ENCODE measurements around the gene ADRB2. TPM values are rescaled to one million over a fixed set of nuclear protein-coding genes. Genes with fewer than 3 reads are reported as not detected.
"Not testable (repeated sequence)": the region's sequence is repeated elsewhere in the genome, so short reads cannot be mapped to it uniquely, and the experiment has no call there.

Gene ADRB2
- 1 to 10 TPM in 8 of 10 donors, under 1 TPM in 2; 0.86 to 2.2 (median 1.4) TPM for polyA plus RNA-seq (ENCODE audit: insufficient read length in 10 of 10)
- long read RNA-seq, donor 1 = 0 reads
- long read RNA-seq, donor 2, partial matches to known transcripts = 0 of 3 reads
- long read RNA-seq, donor 2, other reads (novel, unspliced or antisense) = 0 of 3 reads
- long read RNA-seq, donor 3 = 0 reads
- long read RNA-seq, donor 4 = 0 reads
- long read RNA-seq, donor 5, partial matches to known transcripts = 0 of 1 reads
- long read RNA-seq, donor 5, other reads (novel, unspliced or antisense) = 0 of 1 reads
- long read RNA-seq, donor 6, partial matches to known transcripts = 0 of 4 reads
- long read RNA-seq, donor 6, other reads (novel, unspliced or antisense) = 0 of 4 reads
- long read RNA-seq, donor 7, partial matches to known transcripts = 0 of 1 reads
- long read RNA-seq, donor 7, other reads (novel, unspliced or antisense) = 0 of 1 reads
- long read RNA-seq, donor 8 = 0 reads
- long read RNA-seq, donor 9, partial matches to known transcripts = 0 of 1 reads
- long read RNA-seq, donor 9, other reads (novel, unspliced or antisense) = 0 of 1 reads

DNA sequence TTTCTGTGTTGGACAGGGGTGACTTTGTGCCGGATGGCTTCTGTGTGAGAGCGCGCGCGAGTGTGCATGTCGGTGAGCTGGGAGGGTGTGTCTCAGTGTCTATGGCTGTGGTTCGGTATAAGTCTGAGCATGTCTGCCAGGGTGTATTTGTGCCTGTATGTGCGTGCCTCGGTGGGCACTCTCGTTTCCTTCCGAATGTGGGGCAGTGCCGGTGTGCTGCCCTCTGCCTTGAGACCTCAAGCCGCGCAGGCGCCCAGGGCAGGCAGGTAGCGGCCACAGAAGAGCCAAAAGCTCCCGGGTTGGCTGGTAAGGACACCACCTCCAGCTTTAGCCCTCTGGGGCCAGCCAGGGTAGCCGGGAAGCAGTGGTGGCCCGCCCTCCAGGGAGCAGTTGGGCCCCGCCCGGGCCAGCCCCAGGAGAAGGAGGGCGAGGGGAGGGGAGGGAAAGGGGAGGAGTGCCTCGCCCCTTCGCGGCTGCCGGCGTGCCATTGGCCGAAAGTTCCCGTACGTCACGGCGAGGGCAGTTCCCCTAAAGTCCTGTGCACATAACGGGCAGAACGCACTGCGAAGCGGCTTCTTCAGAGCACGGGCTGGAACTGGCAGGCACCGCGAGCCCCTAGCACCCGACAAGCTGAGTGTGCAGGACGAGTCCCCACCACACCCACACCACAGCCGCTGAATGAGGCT, at the start of gene ADRB2:
ADRB2 (plus strand) TSS at position 559 of the 686 bp plus-strand sequence. CDS start 221 bp downstream, outside the sequence.
- DNase-seq = peak; percentile 87 to 94 (median 88)

DNA sequence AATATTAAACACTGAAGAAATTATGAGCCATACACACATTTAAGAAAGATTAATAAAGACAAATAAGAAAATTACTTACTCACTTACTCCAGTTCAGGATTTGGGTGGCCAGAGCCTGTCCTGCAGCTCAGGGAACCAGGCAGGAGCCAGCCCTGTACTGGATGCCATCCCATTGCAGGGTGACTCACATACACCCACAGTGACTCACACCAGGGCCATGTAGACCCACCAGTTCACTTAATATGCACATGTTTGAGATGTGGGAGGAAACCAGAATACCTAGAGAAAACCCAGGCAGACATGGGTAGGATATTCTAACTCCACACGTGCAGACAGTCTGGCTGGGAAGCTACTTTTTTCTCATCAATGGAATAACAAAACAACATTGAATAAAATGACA, 49.6 kb upstream of the ADRB2 start:
- peak in 1 of 3 donors; percentile 19 for DNase-seq

DNA sequence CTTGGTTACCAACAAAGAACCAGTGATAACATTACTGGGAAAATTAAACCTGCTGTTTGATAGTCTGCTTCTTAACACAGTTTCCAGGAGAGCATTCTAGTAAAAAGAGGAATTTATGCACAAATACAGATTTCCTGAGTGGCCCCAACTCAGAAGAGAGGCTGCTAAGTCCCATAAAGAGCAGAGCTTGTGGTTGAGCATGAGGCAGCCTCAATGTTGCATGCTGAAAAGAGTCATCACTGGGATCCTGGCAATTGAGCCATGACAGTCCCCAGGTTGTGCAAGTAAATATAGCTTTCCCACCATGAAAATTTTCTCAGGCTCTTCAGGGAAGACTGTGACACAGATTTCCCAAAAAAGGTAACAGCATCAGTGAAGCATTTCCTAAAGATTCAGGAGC, 47.5 kb upstream of the ADRB2 start:
- no peak for DNase-seq

DNA sequence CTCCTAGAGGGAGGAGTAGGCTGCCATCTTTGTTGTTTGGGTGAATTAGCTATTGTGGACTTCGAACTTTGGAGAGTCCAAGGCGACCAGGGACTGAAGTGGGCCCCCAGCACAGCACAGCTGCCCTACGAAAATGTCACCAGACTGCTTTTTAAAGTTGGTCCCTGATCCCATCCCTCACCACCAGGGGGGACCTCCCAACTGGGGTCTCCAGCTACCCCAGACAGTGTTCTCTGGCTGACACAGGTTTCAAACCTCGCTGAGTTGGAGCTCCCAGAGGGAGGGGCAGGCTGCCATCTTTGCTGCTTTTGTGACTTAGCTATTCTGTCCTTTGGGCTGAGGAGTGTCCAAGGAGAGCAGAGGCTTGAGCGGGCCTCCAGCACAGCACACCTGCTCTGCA, 45.7 kb upstream of the ADRB2 start:
- DNase-seq = no peak

DNA sequence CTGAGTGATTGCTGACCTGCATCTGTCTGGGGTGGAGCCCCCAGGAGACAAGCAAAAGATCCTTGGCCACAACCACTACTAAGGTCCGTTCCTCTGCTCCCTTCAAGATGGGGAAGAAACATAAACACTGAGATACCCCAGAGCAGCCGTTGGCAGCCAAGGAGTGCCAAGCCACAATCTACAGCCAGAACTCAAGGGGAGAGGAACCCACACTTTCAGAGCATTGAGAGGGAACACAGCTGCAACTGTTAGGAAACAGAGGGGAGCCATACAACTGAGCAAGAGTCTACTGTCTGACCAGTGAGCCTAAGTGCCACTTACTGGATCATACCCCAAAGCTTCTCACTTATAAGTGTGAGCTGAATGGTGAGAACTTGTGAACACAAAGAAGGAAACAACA, 44.6 kb upstream of the ADRB2 start:
- DNase-seq = no peak

DNA sequence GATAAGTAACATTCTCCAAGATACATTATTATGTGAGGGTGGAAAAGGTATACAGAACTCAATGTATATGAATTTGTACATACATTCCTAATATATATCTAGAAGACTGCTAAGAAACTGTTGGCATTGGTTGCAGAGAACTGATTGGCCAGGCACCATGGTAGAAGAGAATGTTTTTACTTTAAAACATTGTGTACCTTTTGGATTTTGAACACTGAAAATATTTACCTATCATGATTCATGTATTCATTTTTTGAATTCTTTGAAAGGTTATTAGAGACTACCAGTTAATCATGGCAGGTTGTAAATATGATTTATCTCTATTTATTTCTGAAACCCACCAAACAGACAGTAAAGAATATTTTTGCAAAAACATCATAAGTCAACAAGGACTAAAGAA, 41.2 kb upstream of the ADRB2 start:
- no peak for DNase-seq

DNA sequence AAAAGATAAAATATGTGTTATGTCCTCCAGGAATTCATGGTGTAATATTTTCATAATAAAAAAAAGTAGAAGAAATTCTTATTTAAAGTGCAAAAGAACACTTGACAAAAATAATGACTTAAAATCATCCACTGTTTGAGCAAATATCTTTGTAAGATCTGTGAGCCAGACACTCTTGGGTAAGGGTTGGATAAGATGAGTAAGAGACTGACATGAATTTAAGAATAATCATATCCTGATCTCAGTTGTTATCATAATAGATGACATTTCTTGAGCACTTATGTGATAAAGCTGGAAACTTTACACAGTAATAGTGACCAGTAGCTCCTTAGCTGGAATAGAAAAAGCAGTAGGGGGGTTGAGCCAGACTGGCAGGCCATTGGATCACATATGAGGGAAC, 40.0 kb upstream of the ADRB2 start:
- no peak for DNase-seq

DNA sequence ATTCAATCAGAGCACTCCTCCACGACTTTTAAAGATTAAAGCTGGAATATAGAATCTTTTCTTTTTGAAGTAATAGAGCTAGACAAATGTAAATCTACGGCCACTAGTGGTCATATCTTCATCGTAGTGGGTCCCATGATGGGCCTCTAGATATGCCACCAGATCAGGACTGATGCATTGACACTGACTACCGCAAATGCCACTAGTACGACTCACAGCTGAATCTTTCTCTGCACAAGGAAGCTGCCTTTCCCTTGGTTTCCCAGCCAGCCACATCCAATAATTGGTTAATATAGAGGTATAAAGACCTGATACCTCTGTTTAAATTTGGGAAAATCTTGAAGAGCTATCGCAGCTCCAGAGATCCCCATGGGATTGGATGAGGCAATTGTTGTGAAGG, 37.8 kb upstream of the ADRB2 start:
- no peak for DNase-seq

DNA sequence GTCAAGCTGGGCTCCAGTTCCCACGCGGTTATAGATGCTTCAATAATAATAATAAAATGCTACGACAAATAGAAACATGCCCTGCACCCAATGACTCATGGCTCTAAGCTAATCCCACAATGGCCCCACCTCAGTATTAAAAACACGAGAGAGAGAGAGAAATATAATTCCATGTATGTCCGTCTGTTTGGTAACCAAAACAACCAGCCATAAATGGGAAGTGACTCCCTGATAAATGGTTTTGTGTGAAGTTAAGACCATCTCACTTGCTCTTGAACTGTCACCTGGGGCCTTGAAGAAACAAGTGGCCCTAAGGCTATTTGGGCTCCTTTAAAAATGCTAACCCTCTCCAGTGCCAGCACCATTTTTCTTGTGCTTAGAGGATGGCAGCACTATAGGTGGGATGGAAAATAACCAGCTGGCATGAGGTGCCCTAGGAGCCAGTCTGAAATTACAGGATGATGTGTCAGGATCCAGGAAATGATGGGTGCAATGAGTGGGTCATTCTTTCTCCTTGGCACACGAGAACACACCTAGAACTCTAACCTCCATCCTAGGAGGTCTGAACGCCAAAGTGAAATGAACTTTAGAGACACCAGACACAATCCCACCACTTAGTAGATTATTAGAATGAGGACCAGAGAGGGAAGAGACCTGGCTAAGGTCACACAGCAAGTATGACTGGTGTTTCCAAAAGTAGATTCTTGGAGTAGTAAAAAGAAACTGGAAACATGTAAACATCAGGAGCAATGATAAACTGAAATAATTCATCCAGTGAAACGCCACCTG, 35.7 kb upstream of the ADRB2 start:
- no peak for DNase-seq

DNA sequence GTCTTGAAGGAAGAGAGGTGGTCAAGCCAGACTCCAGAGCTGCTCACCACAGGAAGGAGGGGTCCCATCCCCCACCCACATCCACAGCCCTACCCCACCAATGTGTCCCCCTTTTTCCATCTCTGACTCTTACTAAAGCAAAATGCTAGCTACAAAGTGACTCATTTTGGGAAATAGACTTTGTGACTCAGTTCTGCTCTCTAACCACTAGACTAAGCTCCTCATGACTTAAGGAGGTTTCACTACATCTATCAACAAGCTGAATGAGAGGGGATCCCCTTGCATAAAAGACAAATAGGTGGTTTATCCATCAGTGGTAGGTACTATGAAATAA, 35.1 kb upstream of the ADRB2 start:
- DNase-seq = no peak

DNA sequence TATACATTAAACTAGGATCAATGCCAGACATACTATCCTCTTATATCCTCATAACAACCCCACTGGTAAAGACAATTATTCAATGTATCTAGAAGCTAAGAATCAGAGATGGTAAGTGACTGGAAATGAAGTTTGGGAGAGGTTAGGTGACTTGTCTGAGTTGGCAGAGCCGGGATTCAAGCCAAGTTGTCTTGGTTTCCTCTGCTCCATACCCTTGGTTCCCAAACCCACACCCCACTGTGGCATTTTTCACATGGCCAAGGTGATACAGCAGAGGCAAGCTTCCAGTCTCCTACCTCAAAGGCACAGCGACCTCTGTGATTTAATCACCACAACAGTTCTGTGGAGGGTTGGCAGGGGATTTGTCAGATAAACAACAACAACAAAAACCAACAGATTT, 34.7 kb upstream of the ADRB2 start:
- no peak for DNase-seq

DNA sequence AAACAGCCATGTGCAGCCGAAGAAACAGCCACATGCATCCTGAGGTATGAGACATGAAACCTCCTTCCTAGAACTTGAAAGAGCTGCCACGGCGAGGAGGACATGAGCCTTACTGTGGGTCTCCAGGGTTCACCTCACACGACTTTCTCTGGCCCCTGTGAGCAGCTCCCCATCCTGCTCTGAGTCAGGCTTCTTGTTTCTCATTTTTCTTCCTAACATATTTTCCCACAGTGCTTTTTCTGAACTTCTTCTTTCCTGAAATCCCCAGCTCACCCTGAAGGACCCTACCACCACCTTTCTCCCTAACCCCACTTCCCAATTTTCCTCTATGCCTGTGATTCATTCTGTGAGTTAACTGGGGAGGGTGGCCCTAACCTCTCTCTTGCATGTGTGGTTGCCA, 33.7 kb upstream of the ADRB2 start:
- no peak for DNase-seq

DNA sequence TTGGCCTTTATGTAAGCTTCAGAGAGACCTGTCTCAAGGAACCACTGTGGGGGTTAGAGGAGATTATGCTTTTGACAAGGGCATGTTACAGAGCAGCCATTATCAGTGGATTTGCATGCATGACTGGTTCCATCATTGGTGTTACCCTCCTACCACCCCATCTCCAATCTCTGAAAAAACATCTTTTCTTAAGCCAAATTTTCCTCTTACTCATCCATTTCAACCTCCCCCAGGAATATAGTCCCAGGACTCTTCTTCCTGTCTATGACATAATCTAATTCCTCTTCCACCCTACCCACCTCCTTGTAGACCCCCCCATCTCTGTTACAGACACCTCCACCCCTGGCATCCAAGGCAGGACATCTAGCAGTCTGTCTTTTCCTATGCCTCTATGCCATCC, 33.1 kb upstream of the ADRB2 start:
- no peak for DNase-seq

DNA sequence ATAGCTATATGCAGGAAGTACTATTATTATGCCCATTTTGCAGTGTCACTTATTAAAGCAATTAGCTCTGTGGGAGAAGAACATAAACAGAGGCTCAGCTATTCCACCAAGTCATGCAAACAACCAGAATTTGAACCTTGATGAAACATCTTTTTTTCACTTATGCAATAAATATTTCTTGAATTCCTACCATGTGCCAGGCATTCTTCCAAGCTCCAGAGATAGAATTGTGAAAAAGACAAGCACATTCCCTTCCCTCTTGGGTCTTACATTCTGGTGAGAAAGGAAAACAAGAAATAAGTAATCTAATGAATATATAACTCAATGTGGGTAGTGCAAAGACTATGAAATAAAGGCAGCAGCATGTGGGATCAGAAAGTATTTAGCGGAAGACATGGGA, 32.1 kb upstream of the ADRB2 start:
- DNase-seq = no peak

DNA sequence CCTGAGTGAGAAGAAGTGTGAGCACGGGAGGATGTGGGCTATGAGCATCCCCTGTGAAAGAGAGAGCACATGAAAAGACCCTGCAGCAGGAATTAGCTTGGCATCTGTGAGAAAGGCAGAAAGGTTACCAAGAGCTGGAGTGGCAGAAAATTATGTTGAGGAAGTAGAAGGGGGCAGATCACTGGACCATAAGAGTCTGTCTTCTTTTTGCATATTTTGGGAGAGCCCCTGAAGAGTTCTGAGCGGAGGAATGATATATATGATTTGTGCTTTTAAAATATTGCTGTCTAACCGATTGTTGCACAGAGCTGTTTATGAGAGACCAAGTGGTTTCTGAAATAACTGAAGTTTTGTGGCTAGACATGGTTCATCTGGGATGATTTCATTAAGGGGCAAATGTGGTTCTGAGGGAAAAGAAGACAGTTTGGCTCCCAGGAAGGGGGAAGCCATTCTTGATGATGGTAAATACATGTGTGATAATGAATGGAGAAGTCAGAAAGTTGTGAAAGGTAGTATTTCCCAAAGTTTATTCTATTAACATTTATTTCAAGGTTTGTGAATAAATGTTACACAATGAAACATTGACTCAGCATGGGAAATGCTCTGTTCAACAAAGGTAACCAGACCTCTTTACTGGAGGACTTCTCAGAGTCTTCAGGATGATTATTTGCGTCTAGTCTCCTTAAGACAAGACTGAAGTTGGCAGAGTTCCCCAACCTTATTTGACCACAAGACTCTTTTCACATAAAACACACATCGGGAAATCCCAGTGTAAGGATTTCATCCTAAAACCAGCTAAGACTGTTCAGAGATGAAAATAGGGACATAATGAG, 31.5 kb upstream of the ADRB2 start:
- no peak for DNase-seq

DNA sequence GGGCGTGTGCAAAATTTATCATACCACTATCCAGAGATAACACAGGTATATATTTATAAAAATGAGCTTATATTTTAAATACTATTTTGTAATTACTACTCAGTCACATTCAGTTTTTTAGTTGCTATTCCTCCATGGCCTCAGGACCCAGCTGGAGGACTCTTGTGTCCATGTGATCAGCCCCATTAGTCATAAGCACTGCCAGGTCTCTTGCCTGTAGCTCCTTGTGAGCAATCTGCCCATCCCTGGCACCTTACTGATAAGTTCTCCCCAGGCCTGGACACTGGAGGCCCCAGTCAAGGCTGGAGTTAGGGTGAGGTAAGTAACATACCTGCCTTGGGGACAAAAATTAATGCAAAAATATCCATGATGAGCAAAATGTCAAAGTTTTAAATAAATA, 29.5 kb upstream of the ADRB2 start:
- DNase-seq = no peak

DNA sequence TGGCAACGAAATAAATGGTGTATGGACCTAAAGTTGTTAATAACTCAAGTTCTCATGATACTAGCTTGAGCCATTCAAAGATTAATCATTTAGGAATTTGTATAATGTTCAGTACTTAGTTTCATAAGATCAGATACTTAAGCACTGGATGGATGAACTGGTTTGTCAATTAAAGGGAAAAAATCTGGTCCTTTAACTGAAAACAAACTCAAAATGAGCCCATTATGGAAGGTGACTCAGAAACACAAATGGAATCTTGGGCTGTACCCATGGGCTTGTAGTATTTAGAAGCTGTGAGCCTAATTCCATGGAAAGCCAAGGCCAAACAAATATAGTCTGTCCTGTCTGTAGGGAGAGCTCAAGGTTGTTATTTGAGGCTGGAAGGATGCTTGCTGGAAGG, 27.6 kb upstream of the ADRB2 start:
- DNase-seq = no peak

DNA sequence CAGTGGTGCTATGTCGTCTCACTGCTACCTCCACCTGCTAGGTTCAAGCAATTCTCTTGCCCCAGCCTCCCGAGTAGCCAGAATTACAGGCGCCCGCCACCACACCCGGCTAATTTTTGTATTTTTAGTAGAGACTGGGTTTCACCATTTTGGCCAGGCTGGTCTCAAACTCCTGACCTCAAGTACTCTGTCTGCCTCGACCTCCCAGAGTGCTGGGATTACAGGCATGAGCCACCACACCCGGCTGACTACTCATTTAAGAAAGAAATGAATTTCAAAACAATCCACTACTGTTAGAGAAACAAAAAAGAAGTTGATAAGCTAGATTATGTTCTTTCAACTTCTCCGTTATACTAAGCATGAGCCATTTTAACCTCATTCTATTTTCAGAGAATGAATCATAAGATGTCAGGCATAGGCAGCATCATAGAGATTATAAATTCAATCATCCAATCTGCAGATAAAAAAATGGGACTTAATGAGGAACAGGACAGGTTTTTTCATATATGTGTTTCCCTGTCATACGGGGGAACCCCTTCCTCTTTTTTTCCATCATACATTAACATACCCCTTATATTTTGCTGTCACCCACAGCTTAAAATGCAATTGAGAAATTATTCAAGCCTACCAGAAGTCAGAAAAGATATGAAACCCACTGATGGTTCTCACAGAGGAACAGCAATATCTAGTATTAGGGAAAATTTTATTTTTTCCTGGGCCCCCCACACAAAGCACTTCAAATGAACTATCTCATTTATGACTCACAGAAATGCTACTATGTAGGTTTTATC, 26.5 kb upstream of the ADRB2 start:
- DNase-seq = no peak

DNA sequence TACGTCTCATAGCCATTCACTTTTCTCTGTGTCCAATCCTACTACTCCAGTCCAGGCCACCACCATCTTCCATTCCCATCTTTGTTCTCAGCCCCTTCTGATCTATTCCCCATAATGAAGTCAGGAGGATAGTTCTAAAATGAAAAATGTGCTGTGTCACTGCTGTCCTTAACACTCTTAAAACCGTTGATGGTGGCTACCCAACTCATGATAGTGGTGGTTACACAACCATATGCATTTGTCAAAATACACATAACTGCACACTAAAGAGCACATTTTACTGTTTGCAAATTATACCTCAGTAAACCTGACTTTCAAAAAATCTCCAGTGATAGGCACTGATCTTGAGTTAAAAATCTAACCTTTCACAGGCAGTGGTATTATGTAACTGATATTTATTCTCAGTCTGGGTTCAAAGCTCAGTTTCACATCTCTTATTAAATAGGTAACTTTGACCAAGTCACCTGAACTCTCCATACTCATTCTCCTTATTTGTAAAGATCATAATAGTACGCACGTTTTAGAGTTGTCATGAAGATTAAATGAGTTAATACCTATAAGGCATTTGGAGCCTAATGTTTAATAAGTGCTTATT, 24.6 kb upstream of the ADRB2 start:
- no peak for DNase-seq

DNA sequence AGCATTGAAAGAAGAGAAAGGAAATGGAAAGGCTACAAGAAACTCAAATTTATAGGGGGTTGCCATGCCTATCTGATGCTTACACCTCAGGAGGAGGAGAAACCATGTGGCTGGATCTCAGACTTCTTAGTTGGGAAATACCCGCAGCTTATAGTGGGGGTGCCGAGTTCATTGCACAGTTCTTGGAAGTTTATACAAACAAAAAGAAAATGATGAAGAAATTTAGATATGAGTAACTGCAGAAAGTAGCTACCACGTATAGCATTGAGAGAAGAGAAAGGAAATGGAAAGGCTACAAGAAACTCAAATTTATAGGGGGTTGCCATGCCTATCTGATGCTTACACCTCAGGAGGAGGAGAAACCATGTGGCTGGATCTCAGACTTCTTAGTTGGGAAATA, 23.0 kb upstream of the ADRB2 start:
- DNase-seq = not testable (repeated sequence)
